ENCODE results near the gene TRIM44. TPM values are rescaled to one million over a fixed set of nuclear protein-coding genes. Genes with fewer than 3 reads are reported as not detected.

The TRIM44 gene
- total RNA-seq, 1 donor = 42.1 TPM

- no peak for DNase-seq (ENCODE audit: low read depth)
- TF ChIP-seq, protein P1, sequence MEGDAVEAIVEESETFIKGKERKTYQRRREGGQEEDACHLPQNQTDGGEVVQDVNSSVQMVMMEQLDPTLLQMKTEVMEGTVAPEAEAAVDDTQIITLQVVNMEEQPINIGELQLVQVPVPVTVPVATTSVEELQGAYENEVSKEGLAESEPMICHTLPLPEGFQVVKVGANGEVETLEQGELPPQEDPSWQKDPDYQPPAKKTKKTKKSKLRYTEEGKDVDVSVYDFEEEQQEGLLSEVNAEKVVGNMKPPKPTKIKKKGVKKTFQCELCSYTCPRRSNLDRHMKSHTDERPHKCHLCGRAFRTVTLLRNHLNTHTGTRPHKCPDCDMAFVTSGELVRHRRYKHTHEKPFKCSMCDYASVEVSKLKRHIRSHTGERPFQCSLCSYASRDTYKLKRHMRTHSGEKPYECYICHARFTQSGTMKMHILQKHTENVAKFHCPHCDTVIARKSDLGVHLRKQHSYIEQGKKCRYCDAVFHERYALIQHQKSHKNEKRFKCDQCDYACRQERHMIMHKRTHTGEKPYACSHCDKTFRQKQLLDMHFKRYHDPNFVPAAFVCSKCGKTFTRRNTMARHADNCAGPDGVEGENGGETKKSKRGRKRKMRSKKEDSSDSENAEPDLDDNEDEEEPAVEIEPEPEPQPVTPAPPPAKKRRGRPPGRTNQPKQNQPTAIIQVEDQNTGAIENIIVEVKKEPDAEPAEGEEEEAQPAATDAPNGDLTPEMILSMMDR (IDR thresholded peaks at IDR 0.05; ENCODE audit: insufficient read depth, low read length) = no peak
- H3K4me3 ChIP-seq (ENCODE audit: low read depth, low read length) = no peak overlapping the region
Measured at GRCh38 chr11:35845860-35846259, 183.3 kb downstream of the TRIM44 start.

- no peak for DNase-seq (ENCODE audit: low read depth)
- TF ChIP-seq, protein P1 (IDR thresholded peaks at IDR 0.05; ENCODE audit: insufficient read depth, low read length) = no peak
- H3K4me3 ChIP-seq (ENCODE audit: low read depth, low read length) = no peak overlapping the region
Measured at GRCh38 chr11:35846874-35847273, 184.3 kb downstream of the TRIM44 start.

DNA sequence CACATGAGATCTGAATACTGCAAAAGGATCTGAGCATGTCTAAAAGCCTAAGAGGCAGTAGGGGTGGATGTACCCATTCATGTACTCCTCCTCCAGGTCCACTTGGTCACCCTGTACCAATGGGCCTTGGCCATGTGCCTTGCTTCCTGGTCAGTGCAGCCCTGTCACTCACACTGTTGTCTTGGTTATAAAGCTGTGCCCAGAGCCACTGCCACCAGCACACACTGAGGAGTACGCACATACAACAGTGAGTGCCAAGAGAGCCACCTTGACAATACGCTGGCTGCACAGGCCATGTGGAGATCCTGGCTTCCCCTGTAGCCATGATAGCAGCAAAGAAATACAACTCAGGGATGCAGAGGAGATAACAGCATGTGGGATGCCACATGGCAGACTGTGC, 184.9 kb downstream of the TRIM44 start:
- no peak for DNase-seq (ENCODE audit: low read depth)
- TF ChIP-seq, protein P1 (IDR thresholded peaks at IDR 0.05; ENCODE audit: insufficient read depth, low read length) = no peak
- H3K4me3 ChIP-seq (ENCODE audit: low read depth, low read length) = no peak overlapping the region

DNA sequence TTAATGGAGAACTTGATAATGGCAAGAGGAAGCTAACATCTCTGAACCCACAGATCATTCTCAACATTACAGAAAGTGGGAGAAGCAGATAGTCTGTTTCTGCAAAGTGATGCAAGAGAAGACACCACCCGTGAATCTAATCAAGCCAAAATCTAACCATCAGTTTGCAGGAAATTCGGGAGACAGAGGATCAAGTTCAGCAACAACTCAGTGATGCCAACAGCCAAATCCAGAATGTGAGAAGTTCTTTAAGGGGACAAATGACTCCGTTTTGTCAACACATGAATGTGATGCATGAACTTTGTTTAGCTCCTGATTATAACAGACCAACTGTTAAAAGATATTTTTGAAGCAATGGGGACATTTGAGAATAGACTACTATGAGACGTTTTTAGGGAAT, 186.0 kb downstream of the TRIM44 start:
- no peak for DNase-seq (ENCODE audit: low read depth)
- H3K4me3 ChIP-seq (ENCODE audit: low read depth, low read length) = no peak overlapping the region
- TF ChIP-seq, protein P1 (IDR thresholded peaks at IDR 0.05; ENCODE audit: insufficient read depth, low read length) = no peak

DNA sequence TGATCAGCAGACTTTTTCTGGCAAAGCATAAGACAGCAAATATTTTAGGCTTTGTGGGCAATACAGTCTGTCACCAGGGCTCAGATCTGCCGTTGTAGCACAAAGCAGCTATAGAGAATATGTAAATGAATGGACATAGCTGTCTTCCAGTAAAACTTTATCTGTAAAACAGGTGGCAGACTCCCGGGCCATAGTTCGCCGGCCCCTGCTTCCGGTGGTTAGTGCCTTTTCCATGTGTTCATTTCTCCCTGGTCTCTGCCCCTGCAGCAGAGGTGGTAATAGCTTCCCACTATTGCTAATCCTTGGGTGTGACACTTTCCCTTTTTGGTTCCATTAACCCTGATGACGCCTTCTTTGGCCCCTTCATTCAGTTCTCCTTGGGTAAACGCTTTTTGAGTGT, 187.6 kb downstream of the TRIM44 start:
- TF ChIP-seq, protein P1 (IDR thresholded peaks at IDR 0.05; ENCODE audit: insufficient read depth, low read length) = no peak
- H3K4me3 ChIP-seq (ENCODE audit: low read depth, low read length) = no peak overlapping the region
- DNase-seq (ENCODE audit: low read depth) = no peak

DNA sequence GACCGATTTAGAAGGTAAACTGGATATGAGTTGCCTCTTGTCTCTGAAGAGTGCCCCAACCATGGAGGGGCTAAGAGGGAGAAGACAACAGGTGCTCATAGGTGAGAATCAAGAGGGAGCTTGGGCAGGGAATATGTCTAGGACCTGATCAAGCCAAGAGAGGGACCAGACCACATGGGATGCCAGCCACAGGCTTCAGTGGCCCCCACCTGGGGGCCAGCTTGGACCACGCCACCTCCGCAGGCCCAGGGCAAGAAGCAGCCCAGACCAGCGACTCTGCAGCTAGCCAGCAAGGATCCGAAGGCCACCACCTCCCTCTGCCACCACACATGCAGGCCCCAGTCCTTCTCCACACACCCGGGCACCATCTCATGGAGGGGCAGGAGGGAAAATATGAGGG, 188.8 kb downstream of the TRIM44 start:
- TF ChIP-seq, protein P1 (IDR thresholded peaks at IDR 0.05; ENCODE audit: insufficient read depth, low read length) = no peak
- H3K4me3 ChIP-seq (ENCODE audit: low read depth, low read length) = no peak overlapping the region
- DNase-seq (ENCODE audit: low read depth) = no peak

- DNase-seq (ENCODE audit: low read depth) = peak; percentile 6
- H3K4me3 ChIP-seq (ENCODE audit: low read depth, low read length) = no peak overlapping the region
- TF ChIP-seq, protein P1 (IDR thresholded peaks at IDR 0.05; ENCODE audit: insufficient read depth, low read length) = no peak
Measured at GRCh38 chr11:35852056-35852455, 189.5 kb downstream of the TRIM44 start.

Data from fibroblast of the aortic adventitia (primary cell).